ENCODE measurements around the gene RNU5B-1. TPM values are rescaled to one million over a fixed set of nuclear protein-coding genes. Genes with fewer than 3 reads are reported as not detected.
"Not testable (repeated sequence)": the region's sequence is repeated elsewhere in the genome, so short reads cannot be mapped to it uniquely, and the experiment has no call there.

Gene RNU5B-1
- total and polyA plus RNA-seq, 2 of the 8 experiments (the other 6 are each of a cell fraction or from before 2014, with no cell fraction given) = not detected

DNA sequence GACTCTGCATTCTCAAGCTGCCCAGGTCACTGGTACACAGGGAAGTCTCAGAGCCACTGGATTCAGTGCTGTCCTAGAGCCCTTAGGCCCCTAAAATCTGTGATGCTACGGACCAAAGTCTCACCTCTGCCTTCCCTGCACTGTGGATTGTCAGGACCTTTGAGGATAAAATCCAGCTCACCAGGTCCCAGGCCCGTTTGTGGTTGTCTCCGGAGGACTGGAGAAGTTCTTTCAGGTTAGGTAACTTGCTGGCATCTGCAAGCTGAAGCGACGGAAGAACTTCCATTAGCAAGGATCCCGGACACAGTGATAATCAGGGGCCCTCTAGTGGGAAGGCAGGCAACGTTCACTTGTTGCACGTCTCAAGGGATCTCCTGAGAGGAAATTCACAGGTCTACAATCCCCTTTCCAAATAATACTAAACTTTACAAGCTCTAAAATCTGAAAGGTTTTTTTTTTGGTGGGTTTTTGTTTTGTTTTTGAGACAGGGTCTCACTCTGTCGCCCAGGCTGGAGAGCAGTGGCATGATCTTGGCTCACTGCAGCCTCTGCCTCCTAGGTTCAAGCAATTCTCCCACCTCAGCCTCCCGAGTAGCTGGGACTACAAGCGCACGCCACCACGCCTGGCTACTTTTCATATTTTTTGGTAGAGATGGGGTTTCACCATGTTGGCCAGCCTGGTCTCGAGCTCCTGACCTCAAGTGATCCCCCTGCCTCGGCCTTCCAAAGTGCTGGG lies 33.5 kb upstream of the RNU5B-1 start:
- H2AK5ac ChIP-seq (ENCODE audit: low read depth, low read length); H3K4me1 ChIP-seq (replicated peaks in 1 of 4; ENCODE audit: control insufficient read depth in 3 of 4, insufficient read depth in 4 of 4, low read length in 3 of 4); H2BK120ac ChIP-seq (replicated peaks; ENCODE audit: low read depth, low read length); H3K79me1 ChIP-seq (ENCODE audit: low read depth, low read length); H3K18ac ChIP-seq (ENCODE audit: extremely low read depth, low read length); H3K36me3 ChIP-seq (ENCODE audit: control insufficient read depth in 2 of 4, insufficient read depth in 4 of 4, low read length in 3 of 4); H3K23me2 ChIP-seq (ENCODE audit: low read depth, low read length); H3K9me3 ChIP-seq (ENCODE audit: insufficient read depth in 2 of 2, low read depth in 1 of 2, low read length in 1 of 2); H3K27ac ChIP-seq (ENCODE audit: low read depth, low read length); H4K8ac ChIP-seq (ENCODE audit: extremely low read depth, insufficient read depth, low read length); H3K4me2 ChIP-seq (ENCODE audit: insufficient read depth in 1 of 2, low read depth in 2 of 2, low read length in 2 of 2); H3K4ac ChIP-seq (replicated peaks; ENCODE audit: insufficient read length, low read depth, low read length); H2BK12ac ChIP-seq (ENCODE audit: low read depth, low read length); H4K20me1 ChIP-seq (replicated peaks in 1 of 2; ENCODE audit: control insufficient read depth in 1 of 2, insufficient read depth in 2 of 2, low read length in 2 of 2); H3K79me2 ChIP-seq (ENCODE audit: control insufficient read depth in 1 of 2, insufficient read depth in 2 of 2, low read length in 2 of 2); H3K23ac ChIP-seq (ENCODE audit: insufficient read length); H2BK5ac ChIP-seq (ENCODE audit: low read depth, low read length); H4K91ac ChIP-seq (replicated peaks; ENCODE audit: insufficient read length, low read length); H4K5ac ChIP-seq (ENCODE audit: insufficient read length, low read depth, low read length); H2BK15ac ChIP-seq (ENCODE audit: low read length); H3K56ac ChIP-seq (replicated peaks; ENCODE audit: insufficient read length, low read depth, low read length); H2BK20ac ChIP-seq (ENCODE audit: low read length); H3K27me3 ChIP-seq (replicated peaks in 1 of 4; ENCODE audit: control insufficient read depth in 3 of 4, extremely low read depth in 1 of 4, insufficient read depth in 3 of 4, low read length in 3 of 4); H3K14ac ChIP-seq (ENCODE audit: insufficient read length); H3K4me3 ChIP-seq (ENCODE audit: extremely low read depth in 1 of 4, insufficient read depth in 2 of 4, low read depth in 3 of 4, low read length in 4 of 4); H3K9ac ChIP-seq (replicated peaks in 1 of 4; ENCODE audit: extremely low read depth in 1 of 4, low read depth in 3 of 4, low read length in 3 of 4): not testable (repeated sequence)
- 47% methylated on average over 15 of the region's 15 CpGs; no CpG with 5 or more reads in 1 of the 2 experiments for WGBS, 2 experiments (ENCODE audit: extremely low coverage in 1 of 2, insufficient coverage in 1 of 2, insufficient read length in 1 of 2, insufficient replicate concordance in 2 of 2, low coverage in 1 of 2, low lambda C conversion rate in 2 of 2, missing lambda C conversion rate in 1 of 2)
- H2AFZ ChIP-seq (ENCODE audit: low read length) = peak overlapping the region; percentile 59; the same call in 1 of the 2 replicates
- FAIRE-seq (peak; percentile 84), DNase-seq (ENCODE audit: low read depth in 1 of 2, low spot score in 2 of 2) (peak; percentile 61 to 71)
- ChIA-PET CTCF (ENCODE audit: partially characterized antibody) (interaction anchor here (0.6 to 8.7 kb wide), 36 partner anchors 9 to 237 kb away, joined by 3 to 123 read pairs (median 5); partner anchors contain the start of genes CILP, CLPX and PARP16), POLR2A (ENCODE audit: partially characterized antibody) (interaction anchor here (1.0 to 1.4 kb wide), 6 partner anchors 9 to 186 kb away, joined by 3 to 6 read pairs (median 4); partner anchors contain the start of genes CLPX and RNU5B-1)
- TF ChIP-seq TBP (IDR thresholded peaks at IDR 0.05; ENCODE audit: low read depth, low read length) (peak; percentile 71), RAD21 (IDR thresholded peaks at IDR 0.05 in 1 of 2, conservative IDR thresholded peaks at IDR 0.05 in 1 of 2; ENCODE audit: low read depth in 2 of 2, low read length in 2 of 2) (peak; percentile 92 to 95), YY1 (IDR thresholded peaks at IDR 0.05; ENCODE audit: low read depth, low read length) (peak; percentile 67; the same call in 1 of the 2 replicates)
- TF ChIP-seq, protein P1, sequence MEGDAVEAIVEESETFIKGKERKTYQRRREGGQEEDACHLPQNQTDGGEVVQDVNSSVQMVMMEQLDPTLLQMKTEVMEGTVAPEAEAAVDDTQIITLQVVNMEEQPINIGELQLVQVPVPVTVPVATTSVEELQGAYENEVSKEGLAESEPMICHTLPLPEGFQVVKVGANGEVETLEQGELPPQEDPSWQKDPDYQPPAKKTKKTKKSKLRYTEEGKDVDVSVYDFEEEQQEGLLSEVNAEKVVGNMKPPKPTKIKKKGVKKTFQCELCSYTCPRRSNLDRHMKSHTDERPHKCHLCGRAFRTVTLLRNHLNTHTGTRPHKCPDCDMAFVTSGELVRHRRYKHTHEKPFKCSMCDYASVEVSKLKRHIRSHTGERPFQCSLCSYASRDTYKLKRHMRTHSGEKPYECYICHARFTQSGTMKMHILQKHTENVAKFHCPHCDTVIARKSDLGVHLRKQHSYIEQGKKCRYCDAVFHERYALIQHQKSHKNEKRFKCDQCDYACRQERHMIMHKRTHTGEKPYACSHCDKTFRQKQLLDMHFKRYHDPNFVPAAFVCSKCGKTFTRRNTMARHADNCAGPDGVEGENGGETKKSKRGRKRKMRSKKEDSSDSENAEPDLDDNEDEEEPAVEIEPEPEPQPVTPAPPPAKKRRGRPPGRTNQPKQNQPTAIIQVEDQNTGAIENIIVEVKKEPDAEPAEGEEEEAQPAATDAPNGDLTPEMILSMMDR (IDR thresholded peaks at IDR 0.05; ENCODE audit: control extremely low read depth in 1 of 3, insufficient read depth in 1 of 3, low read depth in 1 of 3, low read length in 3 of 3) = peak; percentile 86 to 93 (median 91)
